ENCODE measurements around the gene PSMG3. TPM values are rescaled to one million over a fixed set of nuclear protein-coding genes. Genes with fewer than 3 reads are reported as not detected.

Gene PSMG3
- total and polyA plus RNA-seq, 2 donors: 56.0 to 85.2 TPM

DNA sequence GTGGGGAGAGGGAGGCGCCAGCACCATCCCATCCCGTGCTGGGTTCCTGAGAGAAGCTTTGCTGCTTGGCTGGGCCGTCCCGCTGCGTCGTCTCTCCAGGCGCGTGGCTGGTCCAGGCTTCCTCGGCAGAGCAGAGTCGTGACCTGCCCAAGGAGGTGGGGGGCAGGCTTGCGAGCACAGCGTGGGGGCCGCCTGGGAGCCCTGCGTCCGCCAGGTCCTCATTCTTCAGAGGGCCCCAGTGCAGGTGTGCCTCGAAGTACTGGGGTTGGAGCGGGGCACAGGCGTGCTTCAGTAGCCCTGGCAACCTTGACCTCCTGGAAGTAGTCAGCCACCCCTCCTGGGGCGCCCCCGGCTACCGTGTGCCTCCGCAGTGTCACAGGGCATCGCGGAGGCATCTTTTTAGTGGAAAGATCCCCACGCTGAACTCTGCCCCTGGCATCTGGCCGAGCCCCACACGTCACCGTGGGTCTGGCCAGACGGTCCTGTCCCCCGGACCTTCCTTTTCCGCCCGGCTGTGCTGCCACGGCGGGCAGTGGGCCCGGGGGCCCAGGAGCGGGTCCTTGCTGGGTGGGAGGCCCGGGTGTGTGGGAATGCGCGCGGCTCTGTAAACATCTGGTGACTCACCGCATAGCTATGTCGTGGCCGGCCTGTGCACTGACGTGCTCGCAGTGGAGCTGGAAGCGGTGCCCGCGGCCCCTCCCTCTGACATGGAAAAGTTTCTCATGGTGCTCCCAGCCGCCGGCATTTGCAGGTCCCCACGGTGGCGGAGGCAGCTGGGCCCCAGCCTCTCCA, 32.9 kb downstream of the PSMG3 start:
- Histone ChIP-seq H3K36me3 (ENCODE audit: control insufficient read depth in 2 of 2, insufficient read depth in 2 of 2, low read length in 1 of 2) (peaks cover 91 to 92% of the 10 kb centered on the region in 2 donors), H3K4me1 (ENCODE audit: control insufficient read depth in 2 of 2, insufficient read depth in 2 of 2, low read length in 2 of 2) (peaks cover 17 to 60% of the 10 kb centered on the region in 2 donors), H3K27ac (ENCODE audit: low read depth in 1 of 2, low read length in 1 of 2) (peak overlapping the region; percentile 47 to 74), H3K9me3 (ENCODE audit: control insufficient read depth in 2 of 2, insufficient read depth in 1 of 2, low read length in 1 of 2) (peaks cover 0 to 10% of the 10 kb centered on the region in 2 donors), H3K4me3 (ENCODE audit: low read length in 2 of 2) (no peak overlapping the region), H3K27me3 (ENCODE audit: control insufficient read depth in 2 of 2, insufficient read depth in 1 of 2, low read length in 1 of 2) (peaks cover 0 to 8% of the 10 kb centered on the region in 2 donors)
- no peak for DNase-seq (ENCODE audit: low read depth in 6 of 9, low spot score in 9 of 9)
- WGBS: 89% methylated on average over 52 of the region's 52 CpGs

DNA sequence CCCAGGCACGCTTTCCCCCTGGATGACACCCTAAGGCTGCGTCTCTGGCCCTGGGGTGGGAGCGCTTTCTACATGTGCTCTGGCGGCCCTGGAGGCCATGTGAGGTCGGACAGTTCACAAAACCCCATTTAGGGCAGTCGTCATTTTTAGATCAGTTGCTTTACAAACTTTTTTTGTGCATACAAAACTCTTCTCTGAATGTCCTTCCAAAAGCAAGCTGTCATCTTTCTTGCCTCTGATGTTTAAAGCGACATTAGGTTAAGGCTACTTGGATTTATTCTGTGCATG, 33.4 kb downstream of the PSMG3 start:
- H3K9me3 ChIP-seq (ENCODE audit: control insufficient read depth in 2 of 2, insufficient read depth in 1 of 2, low read length in 1 of 2): peaks cover 0 to 10% of the 10 kb centered on the region in 2 donors
- peak overlapping the region in 1 of 2 donors; percentile 47 for H3K27ac ChIP-seq (ENCODE audit: low read depth in 1 of 2, low read length in 1 of 2)
- WGBS: 88% methylated on average over 7 of the region's 7 CpGs
- peaks cover 0 to 8% of the 10 kb centered on the region in 2 donors for H3K27me3 ChIP-seq (ENCODE audit: control insufficient read depth in 2 of 2, insufficient read depth in 1 of 2, low read length in 1 of 2)
- peaks cover 85 to 87% of the 10 kb centered on the region in 2 donors for H3K36me3 ChIP-seq (ENCODE audit: control insufficient read depth in 2 of 2, insufficient read depth in 2 of 2, low read length in 1 of 2)
- H3K4me1 ChIP-seq (ENCODE audit: control insufficient read depth in 2 of 2, insufficient read depth in 2 of 2, low read length in 2 of 2): peaks cover 17 to 64% of the 10 kb centered on the region in 2 donors
- no peak for DNase-seq (ENCODE audit: low read depth in 6 of 9, low spot score in 9 of 9)
- H3K4me3 ChIP-seq (ENCODE audit: low read length in 2 of 2): no peak overlapping the region

DNA sequence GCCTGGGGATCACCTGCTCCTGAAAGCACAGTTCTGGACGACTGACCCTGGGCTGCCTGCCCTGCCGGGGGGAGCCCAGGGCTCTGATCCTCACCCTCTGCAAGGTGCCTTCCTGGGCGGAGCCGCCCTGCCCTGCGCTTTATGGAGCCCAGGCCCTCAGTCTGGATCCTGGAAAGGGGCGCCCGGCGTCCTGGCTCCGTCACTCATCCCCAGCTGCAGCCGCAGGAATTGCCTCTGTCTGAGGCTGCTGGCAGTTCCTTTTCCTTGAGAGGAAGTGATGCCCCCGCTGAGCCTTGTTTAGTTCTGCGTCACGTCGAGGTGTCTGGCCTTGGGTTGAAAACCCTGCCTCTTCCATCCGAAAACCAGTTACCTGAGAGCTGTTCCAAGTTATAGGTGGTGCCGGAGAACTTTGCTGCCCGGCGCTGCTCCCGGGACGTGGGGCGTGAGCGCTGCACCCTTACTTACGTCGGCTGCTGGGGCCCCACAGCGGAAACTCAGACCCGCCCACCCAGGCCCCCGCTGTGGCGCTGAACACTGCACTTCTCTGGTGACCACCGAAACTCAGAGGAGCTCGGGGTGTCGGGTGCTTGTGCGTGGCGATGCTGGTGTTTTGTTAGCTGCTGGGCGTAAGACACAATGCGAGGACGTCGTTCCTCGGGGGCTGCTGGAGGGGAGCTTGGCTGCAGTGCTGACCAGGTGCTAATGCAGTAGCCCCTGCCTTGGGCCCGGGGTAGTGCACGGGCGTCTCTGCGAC, 34.0 kb downstream of the PSMG3 start:
- Histone ChIP-seq H3K27me3 (ENCODE audit: control insufficient read depth in 2 of 2, insufficient read depth in 1 of 2, low read length in 1 of 2) (peaks cover 0 to 8% of the 10 kb centered on the region in 2 donors), H3K4me1 (ENCODE audit: control insufficient read depth in 2 of 2, insufficient read depth in 2 of 2, low read length in 2 of 2) (peaks cover 17 to 64% of the 10 kb centered on the region in 2 donors), H3K4me3 (ENCODE audit: low read length in 2 of 2) (no peak overlapping the region), H3K9me3 (ENCODE audit: control insufficient read depth in 2 of 2, insufficient read depth in 1 of 2, low read length in 1 of 2) (peaks cover 0 to 10% of the 10 kb centered on the region in 2 donors), H3K36me3 (ENCODE audit: control insufficient read depth in 2 of 2, insufficient read depth in 2 of 2, low read length in 1 of 2) (peaks cover 80 to 82% of the 10 kb centered on the region in 2 donors), H3K27ac (ENCODE audit: low read depth in 1 of 2, low read length in 1 of 2) (no peak overlapping the region)
- WGBS: 93% methylated on average over 42 of the region's 42 CpGs
- DNase-seq (ENCODE audit: low read depth in 6 of 9, low spot score in 9 of 9): no peak

DNA sequence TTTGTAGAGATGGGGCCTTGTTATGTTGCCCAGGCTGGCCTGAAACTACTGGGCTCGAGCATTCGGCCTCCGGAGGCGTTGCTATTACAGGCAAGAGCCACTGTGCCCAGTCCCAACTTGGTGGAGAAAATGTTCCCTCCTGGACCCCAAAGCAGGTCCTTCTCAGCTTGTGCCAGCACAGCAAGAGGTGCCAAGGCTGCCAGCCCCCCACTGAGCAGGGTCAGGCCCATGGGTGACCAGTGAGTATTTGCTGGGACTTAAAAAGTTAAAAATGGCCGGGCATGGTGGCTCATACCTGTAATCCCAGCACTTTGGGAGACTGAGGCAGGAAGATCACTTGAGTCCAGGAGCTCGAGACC, 34.8 kb downstream of the PSMG3 start:
- no peak for DNase-seq (ENCODE audit: low read depth in 6 of 9, low spot score in 9 of 9)
- Histone ChIP-seq H3K27me3 (ENCODE audit: control insufficient read depth in 2 of 2, insufficient read depth in 1 of 2, low read length in 1 of 2) (peaks cover 0 to 8% of the 10 kb centered on the region in 2 donors), H3K27ac (ENCODE audit: low read depth in 1 of 2, low read length in 1 of 2) (no peak overlapping the region), H3K36me3 (ENCODE audit: control insufficient read depth in 2 of 2, insufficient read depth in 2 of 2, low read length in 1 of 2) (peaks cover 72 to 75% of the 10 kb centered on the region in 2 donors), H3K4me3 (ENCODE audit: low read length in 2 of 2) (no peak overlapping the region), H3K9me3 (ENCODE audit: control insufficient read depth in 2 of 2, insufficient read depth in 1 of 2, low read length in 1 of 2) (peaks cover 0 to 10% of the 10 kb centered on the region in 2 donors), H3K4me1 (ENCODE audit: control insufficient read depth in 2 of 2, insufficient read depth in 2 of 2, low read length in 2 of 2) (peaks cover 20 to 68% of the 10 kb centered on the region in 2 donors)
- 67% methylated on average over 6 of the region's 6 CpGs for WGBS

DNA sequence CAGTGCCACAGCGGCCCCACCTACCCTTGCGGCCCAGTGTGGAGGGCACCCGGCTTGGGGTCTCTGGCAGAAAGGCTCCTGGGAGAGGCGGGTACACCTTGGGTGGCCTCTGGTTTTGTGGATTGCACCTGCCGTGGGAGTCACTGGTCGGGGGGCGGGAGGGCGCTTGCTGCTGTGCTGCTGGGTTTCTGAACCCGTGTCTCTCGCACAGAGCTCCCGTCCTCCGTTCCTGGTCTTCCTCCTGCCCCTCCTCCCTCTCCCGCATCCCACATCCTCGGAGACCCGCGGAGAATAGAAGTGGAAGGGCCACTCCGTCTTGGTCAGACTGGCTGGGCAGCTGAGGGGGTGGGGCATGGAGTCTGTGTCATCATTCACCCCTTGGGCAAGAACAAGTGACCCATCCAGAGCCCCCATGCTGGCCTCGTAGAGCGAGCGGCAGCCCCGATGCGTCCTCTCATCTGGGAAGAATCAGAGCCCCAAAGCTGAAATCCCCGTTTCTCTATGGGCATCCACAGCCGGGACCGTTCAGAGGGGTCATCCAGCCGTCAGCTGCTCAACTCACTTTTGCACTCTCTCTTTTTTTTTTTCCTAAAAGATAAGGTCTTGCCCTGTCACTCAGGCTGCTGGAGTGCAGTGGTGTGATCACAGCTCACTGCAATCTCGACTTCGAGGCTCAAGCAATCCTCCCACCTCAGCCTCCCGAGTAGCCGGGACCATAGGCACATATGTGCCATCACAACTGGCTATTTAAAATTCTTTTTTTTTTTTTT, 35.3 kb downstream of the PSMG3 start:
- WGBS: 89% methylated on average over 30 of the region's 30 CpGs

DNA sequence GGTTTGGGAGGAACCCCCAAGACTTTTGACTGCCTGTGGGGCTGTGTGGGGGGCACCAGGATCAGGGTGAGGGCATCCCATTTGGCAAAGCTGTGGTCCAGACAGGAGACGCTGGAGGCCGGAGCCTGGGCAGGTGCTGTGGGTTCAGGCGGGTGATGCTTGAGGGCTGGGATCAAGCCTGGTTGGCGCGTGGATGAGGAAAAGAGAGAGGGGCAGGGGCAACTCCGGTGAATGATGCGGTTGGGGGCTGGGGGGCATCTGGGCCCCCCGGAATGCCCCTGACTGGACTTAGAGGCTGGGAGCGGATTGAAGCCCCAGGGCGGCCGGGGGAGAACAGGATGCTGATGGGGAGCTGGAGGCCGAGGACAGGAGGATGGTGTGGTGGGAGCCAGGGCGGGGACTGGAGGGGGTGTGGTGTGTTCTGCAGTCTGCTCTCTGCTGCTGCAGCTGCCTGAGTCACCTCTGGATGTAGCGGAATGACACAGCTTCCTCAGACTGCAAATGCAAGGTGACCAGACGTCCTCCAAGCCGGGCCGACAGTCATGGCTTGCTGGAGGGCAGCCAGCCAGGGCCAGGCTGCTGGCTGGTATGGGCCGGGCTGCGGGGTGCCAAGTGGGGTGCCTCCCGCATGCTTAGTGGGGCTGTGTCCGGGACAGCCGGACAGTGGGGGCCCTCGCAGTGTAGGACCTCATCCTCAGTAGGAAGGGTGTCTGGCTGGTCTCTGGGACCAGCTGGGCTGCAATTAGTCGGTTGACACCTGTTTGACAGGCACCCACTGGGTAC, 36.1 kb downstream of the PSMG3 start:
- Histone ChIP-seq H3K4me1 (ENCODE audit: control insufficient read depth in 2 of 2, insufficient read depth in 2 of 2, low read length in 2 of 2) (peaks cover 25 to 80% of the 10 kb centered on the region in 2 donors), H3K36me3 (ENCODE audit: control insufficient read depth in 2 of 2, insufficient read depth in 2 of 2, low read length in 1 of 2) (peaks cover 59 to 61% of the 10 kb centered on the region in 2 donors), H3K9me3 (ENCODE audit: control insufficient read depth in 2 of 2, insufficient read depth in 1 of 2, low read length in 1 of 2) (peaks cover 0 to 9% of the 10 kb centered on the region in 2 donors), H3K4me3 (ENCODE audit: low read length in 2 of 2) (peak overlapping the region; percentile 94 to 95), H3K27me3 (ENCODE audit: control insufficient read depth in 2 of 2, insufficient read depth in 1 of 2, low read length in 1 of 2) (peaks cover 0 to 8% of the 10 kb centered on the region in 2 donors), H3K27ac (ENCODE audit: low read depth in 1 of 2, low read length in 1 of 2) (peak overlapping the region; percentile 86 to 93)
- WGBS: 67% methylated on average over 24 of the region's 24 CpGs
- DNase-seq (ENCODE audit: low read depth in 6 of 9, low spot score in 9 of 9): no peak

More for the DNA sequence above, 35.3 kb downstream of the PSMG3 start:
- H3K4me3 ChIP-seq (ENCODE audit: low read length in 2 of 2): peak overlapping the region; percentile 94 to 95
- peaks cover 0 to 8% of the 10 kb centered on the region in 2 donors for H3K27me3 ChIP-seq (ENCODE audit: control insufficient read depth in 2 of 2, insufficient read depth in 1 of 2, low read length in 1 of 2)
- peaks cover 0 to 10% of the 10 kb centered on the region in 2 donors for H3K9me3 ChIP-seq (ENCODE audit: control insufficient read depth in 2 of 2, insufficient read depth in 1 of 2, low read length in 1 of 2)
- peaks cover 67 to 69% of the 10 kb centered on the region in 2 donors for H3K36me3 ChIP-seq (ENCODE audit: control insufficient read depth in 2 of 2, insufficient read depth in 2 of 2, low read length in 1 of 2)
- no peak for DNase-seq (ENCODE audit: low read depth in 6 of 9, low spot score in 9 of 9)
- H3K27ac ChIP-seq (ENCODE audit: low read depth in 1 of 2, low read length in 1 of 2): no peak overlapping the region
- peaks cover 25 to 73% of the 10 kb centered on the region in 2 donors for H3K4me1 ChIP-seq (ENCODE audit: control insufficient read depth in 2 of 2, insufficient read depth in 2 of 2, low read length in 2 of 2)

DNA sequence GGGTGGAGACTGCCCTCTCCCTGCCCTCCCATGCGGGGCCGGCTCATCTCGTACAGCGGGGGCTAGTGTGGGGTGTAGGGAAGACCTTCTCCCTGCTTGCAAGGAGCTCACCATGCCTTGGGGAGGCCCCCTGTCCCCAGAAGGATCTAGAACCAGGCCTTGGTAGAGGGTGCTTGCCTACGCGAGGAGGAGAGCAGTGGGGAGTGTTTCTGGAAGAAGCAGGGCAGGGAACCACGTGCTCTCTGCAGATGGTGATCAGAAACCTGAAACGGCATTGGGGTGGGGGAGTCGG, 36.6 kb downstream of the PSMG3 start:
- H3K36me3 ChIP-seq (ENCODE audit: control insufficient read depth in 2 of 2, insufficient read depth in 2 of 2, low read length in 1 of 2): peaks cover 53 to 56% of the 10 kb centered on the region in 2 donors
- peaks cover 25 to 80% of the 10 kb centered on the region in 2 donors for H3K4me1 ChIP-seq (ENCODE audit: control insufficient read depth in 2 of 2, insufficient read depth in 2 of 2, low read length in 2 of 2)
- H3K9me3 ChIP-seq (ENCODE audit: control insufficient read depth in 2 of 2, insufficient read depth in 1 of 2, low read length in 1 of 2): peaks cover 0 to 8% of the 10 kb centered on the region in 2 donors
- 11% methylated on average over 9 of the region's 9 CpGs for WGBS
- DNase-seq (ENCODE audit: low read depth in 6 of 9, low spot score in 9 of 9): no peak
- peaks cover 0 to 8% of the 10 kb centered on the region in 2 donors for H3K27me3 ChIP-seq (ENCODE audit: control insufficient read depth in 2 of 2, insufficient read depth in 1 of 2, low read length in 1 of 2)
- peak overlapping the region; percentile 94 to 95 for H3K4me3 ChIP-seq (ENCODE audit: low read length in 2 of 2)
- peak overlapping the region; percentile 86 to 93 for H3K27ac ChIP-seq (ENCODE audit: low read depth in 1 of 2, low read length in 1 of 2)

DNA sequence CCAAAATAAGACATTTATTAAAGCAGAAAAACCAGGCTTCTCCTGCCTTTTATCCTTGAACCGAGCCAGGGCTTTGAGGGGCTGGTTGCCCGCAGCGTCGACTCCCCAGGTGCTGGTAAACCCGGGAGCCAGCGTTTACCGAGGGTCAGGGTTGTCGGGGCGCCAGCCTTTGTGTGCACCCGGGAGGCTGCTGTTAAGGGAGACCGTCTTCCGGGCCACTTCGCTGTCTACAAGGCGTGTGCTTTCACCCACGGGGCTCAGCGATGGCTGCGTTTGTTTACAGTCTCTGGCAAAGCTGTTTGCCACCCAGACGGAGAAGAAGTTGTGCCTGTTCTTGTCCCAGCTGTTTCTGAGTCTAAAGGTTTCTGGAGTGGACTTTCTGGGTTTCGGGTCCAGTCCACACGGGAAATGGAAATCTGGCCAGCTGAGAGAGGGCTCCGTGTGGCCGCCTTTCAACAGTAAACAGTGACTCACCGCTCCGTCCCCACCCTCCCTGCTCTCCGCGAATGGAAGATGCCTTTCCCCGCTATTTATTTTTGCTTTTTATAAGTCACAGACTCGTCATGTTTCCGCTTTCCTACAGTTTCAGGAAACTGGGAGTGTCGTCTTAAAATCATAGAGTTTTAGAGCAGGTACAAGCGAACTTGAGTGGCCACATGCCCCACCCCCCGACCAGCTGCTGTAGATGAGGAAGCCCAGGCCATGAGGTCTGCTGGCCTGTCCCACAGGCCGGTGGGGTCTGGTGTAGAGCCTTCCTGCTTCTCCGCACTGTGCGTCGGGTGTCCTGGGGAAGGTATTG, 37.2 kb downstream of the PSMG3 start:
- WGBS: 3% methylated on average over 36 of the region's 36 CpGs
- DNase-seq (ENCODE audit: low read depth in 6 of 9, low spot score in 9 of 9): peak in 1 of 9 donors; percentile 62
- Histone ChIP-seq H3K27ac (ENCODE audit: low read depth in 1 of 2, low read length in 1 of 2) (peak overlapping the region; percentile 86 to 93), H3K9me3 (ENCODE audit: control insufficient read depth in 2 of 2, insufficient read depth in 1 of 2, low read length in 1 of 2) (peaks cover 0 to 8% of the 10 kb centered on the region in 2 donors), H3K4me1 (ENCODE audit: control insufficient read depth in 2 of 2, insufficient read depth in 2 of 2, low read length in 2 of 2) (peaks cover 25 to 78% of the 10 kb centered on the region in 2 donors), H3K36me3 (ENCODE audit: control insufficient read depth in 2 of 2, insufficient read depth in 2 of 2, low read length in 1 of 2) (peaks cover 48 to 51% of the 10 kb centered on the region in 2 donors), H3K27me3 (ENCODE audit: control insufficient read depth in 2 of 2, insufficient read depth in 1 of 2, low read length in 1 of 2) (peaks cover 0 to 8% of the 10 kb centered on the region in 2 donors), H3K4me3 (ENCODE audit: low read length in 2 of 2) (peak overlapping the region; percentile 94 to 95)
